Testis (tissue), 3 donors: Measurements from ENCODE around the gene SLC9A3. TPM values are rescaled to one million over a fixed set of nuclear protein-coding genes. Genes with fewer than 3 reads are reported as not detected.

Source experiments
- DNase-seq: peaks from one replicate; pipeline ENCODE4 v3.0.0-alpha.2; 2019
- H3K27ac ChIP-seq, 2 donors: fragments of 200-600 bp; sonication (generic); one replicate each; pipeline ENCODE4 v1.5.1; 2019
- H3K27me3 ChIP-seq: fragments of 200-600 bp; sonication (generic); one replicate; pipeline ENCODE4 v1.5.1; 2019
- H3K36me3 ChIP-seq: fragments of 200-600 bp; sonication (generic); one replicate; pipeline ENCODE4 v1.5.1; 2017; ENCODE audit warnings: low read depth; ENCODE audit errors: missing control alignments
- H3K4me1 ChIP-seq: fragments of 200-600 bp; sonication (generic); one replicate; pipeline ENCODE4 v1.5.1; 2019
- H3K4me3 ChIP-seq, 2 donors: fragments of 200-600 bp; sonication (generic); one replicate each; pipeline ENCODE4 v1.5.1; 2017 to 2019
- H3K9me3 ChIP-seq: fragments of 200-600 bp; sonication (generic); one replicate; pipeline ENCODE4 v1.5.1; 2017
- POLR2A ChIP-seq: fragments of 450-650 bp; IDR thresholded peaks from one replicate; pipeline ENCODE4 v1.6.1; 2017; ENCODE audit warnings: antibody characterized with exemption, mild to moderate bottlenecking, moderate library complexity
- WGBS, 2 donors: methylation state at CpG; one replicate each; pipeline ENCODE4 v1.1.5; 2018; 5-methylcytosine and 5-hydroxymethylcytosine counted together
- intact Hi-C: fragments of 100-400 bp; cut with DNase I; formaldehyde crosslinking; loops from one replicate; pipeline ENCODE4 v1.15.1; 2023; ENCODE audit warnings: low total_unique reads
- polyA plus RNA-seq: library from polyadenylated mRNA; stranded (reverse); fragments of 350-450 nt; fragmentation: Illumina TruSeq; extraction: RNeasy Lipid Tissue Mini Kit (QIAGEN cat#74804); gene quantifications from one replicate; pipeline ENCODE4 v1.2.3, GENCODE V29; 2014; ENCODE audit warnings: low read depth, low replicate concordance; ENCODE audit not compliant: insufficient read depth
- total RNA-seq, 2 donors: library from RNA; depleted of rRNA; stranded (reverse); fragments of >200 nt; gene quantifications; one replicate each; pipeline ENCODE4 v1.2.3, GENCODE V29; 2016
- TF ChIP-seq, protein P1 (sequence below), 3 experiments: fragments of 450-650 bp in 2 of 3; fragments of 200-600 bp in 1 of 3; sonication (generic) in 1 of 3; IDR thresholded peaks; one replicate each; pipeline ENCODE4 v1.5.1; 2016 to 2019; ENCODE audit warnings: antibody characterized with exemption in 3 of 3, mild to moderate bottlenecking in 2 of 3, moderate library complexity in 1 of 3

SLC9A3 gene
- total and polyA plus RNA-seq, 3 donors from 2014 or later, result 2.3 to 3.8 (median 2.6) TPM

DNA sequence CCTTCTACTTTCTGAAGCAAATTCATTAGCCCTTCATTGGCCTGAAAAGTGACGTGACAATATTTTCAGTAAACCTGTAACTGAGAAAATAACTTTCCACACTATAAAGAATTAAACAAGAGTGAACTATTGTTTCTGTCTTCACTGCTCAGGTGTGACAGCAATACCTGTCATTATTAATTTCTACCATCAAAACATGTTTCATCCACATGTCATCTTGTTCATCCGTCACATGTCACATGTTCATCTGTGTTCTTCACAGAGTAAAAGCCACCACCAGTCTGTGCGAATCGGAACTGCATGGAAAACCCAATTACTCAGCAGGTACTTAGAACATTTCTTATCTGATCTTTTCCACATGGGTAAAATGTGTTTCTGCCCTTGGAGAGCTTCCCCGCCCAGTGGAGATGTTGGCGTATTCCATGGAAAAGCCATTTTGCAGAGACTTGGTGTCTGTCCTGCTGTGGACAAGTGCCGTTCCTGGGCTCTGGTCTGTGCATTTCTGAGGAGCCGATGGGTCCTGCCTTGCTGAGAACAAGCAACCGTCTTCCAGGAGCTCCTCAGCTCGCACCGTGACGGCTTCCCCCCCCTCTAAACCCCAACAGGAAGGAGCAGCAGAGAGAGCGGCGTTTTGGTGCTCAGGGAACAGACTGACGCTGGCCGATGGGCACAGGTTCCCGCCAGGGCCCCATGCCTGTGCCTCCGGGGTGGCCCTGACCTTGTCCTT lies 91.9 kb downstream of the SLC9A3 start:
- no peak overlapping the region for H3K4me3 ChIP-seq
- TF ChIP-seq, protein P1, sequence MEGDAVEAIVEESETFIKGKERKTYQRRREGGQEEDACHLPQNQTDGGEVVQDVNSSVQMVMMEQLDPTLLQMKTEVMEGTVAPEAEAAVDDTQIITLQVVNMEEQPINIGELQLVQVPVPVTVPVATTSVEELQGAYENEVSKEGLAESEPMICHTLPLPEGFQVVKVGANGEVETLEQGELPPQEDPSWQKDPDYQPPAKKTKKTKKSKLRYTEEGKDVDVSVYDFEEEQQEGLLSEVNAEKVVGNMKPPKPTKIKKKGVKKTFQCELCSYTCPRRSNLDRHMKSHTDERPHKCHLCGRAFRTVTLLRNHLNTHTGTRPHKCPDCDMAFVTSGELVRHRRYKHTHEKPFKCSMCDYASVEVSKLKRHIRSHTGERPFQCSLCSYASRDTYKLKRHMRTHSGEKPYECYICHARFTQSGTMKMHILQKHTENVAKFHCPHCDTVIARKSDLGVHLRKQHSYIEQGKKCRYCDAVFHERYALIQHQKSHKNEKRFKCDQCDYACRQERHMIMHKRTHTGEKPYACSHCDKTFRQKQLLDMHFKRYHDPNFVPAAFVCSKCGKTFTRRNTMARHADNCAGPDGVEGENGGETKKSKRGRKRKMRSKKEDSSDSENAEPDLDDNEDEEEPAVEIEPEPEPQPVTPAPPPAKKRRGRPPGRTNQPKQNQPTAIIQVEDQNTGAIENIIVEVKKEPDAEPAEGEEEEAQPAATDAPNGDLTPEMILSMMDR (IDR thresholded peaks at IDR 0.05), result no peak
- no peak for TF ChIP-seq POLR2A
- no peaks in the 10 kb centered on the region for H3K9me3 ChIP-seq
- DNase-seq, result no peak
- no peaks in the 10 kb centered on the region for H3K27me3 ChIP-seq
- H3K4me1 ChIP-seq, result no peaks in the 10 kb centered on the region
- 67 to 88% methylated on average over 17 to 18 of the region's 18 CpGs for WGBS, 2 donors
- intact Hi-C loops, result no loop called here
- H3K27ac ChIP-seq, result no peak overlapping the region
- no peaks in the 10 kb centered on the region for H3K36me3 ChIP-seq

DNA sequence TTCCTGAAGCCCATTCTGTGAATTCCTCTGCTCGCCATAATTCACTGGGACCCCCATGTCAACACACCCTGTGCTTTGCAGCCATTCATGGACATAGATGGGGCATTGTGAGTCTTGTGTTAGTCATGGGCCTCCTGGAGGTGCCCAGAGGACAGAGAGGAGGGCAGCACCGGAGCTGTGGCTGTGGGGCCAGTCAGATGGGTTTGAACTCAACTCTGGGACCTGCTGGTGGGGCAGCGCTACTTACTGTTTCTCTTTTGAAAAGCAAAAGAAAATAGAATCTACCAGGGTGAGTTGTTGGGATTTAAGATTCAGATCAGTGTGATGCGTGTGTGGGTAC lies 92.6 kb downstream of the SLC9A3 start:
- no peaks in the 10 kb centered on the region for H3K36me3 ChIP-seq
- 72 to 97% methylated on average over 4 of the region's 4 CpGs for WGBS, 2 donors
- H3K4me3 ChIP-seq, result no peak overlapping the region
- DNase-seq, result no peak
- no peak overlapping the region for H3K27ac ChIP-seq
- H3K27me3 ChIP-seq, result no peaks in the 10 kb centered on the region
- intact Hi-C loops, result no loop called here
- H3K4me1 ChIP-seq, result no peaks in the 10 kb centered on the region
- no peak for TF ChIP-seq POLR2A
- TF ChIP-seq, protein P1 (IDR thresholded peaks at IDR 0.05), result no peak
- H3K9me3 ChIP-seq, result no peaks in the 10 kb centered on the region

DNA sequence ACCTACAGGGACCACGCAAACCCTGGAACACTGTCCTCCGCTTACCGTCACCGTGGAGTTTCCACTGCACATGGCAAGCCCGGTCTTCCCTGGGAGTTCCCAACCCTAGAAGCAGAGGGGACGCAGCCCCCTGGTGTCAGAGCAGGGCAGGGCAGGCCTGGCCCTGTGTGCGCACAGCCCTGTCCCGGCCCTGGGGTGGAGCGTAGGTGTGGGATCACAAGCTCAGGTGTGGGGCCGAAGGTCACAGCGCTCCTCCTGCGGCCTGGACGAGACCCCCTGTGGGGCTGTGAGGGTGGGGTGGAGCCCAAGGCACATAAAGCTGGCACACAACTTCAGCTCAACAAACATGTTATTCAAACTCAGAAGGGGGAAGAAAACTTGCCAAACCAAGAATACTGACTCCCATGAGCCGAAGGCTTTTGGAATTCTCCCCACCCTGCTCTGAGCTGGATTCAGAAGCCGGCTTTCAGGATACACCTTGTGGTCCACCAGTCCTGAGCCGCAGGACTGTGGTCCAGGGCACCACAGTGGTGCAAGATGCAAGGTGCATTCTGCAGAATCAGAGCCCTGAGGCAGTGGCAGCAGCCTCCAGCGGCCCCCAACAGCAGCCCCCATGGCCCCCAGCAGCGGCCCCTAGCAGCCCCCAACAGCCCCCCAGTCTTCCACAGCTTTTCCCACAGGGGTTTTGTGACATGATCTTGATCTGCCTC lies 93.1 kb downstream of the SLC9A3 start:
- Histone ChIP-seq H3K36me3 (no peaks in the 10 kb centered on the region), H3K27me3 (no peaks in the 10 kb centered on the region), H3K27ac (no peak overlapping the region), H3K4me1 (no peaks in the 10 kb centered on the region), H3K9me3 (no peaks in the 10 kb centered on the region), H3K4me3 (no peak overlapping the region)
- DNase-seq, result peak; percentile 44
- 64 to 70% methylated on average over 13 to 17 of the region's 18 CpGs for WGBS, 2 donors
- TF ChIP-seq, protein P1 (IDR thresholded peaks at IDR 0.05), result peak; percentile 25 to 45 (median 33)
- no peak for TF ChIP-seq POLR2A
- intact Hi-C loops, result no loop called here

DNA sequence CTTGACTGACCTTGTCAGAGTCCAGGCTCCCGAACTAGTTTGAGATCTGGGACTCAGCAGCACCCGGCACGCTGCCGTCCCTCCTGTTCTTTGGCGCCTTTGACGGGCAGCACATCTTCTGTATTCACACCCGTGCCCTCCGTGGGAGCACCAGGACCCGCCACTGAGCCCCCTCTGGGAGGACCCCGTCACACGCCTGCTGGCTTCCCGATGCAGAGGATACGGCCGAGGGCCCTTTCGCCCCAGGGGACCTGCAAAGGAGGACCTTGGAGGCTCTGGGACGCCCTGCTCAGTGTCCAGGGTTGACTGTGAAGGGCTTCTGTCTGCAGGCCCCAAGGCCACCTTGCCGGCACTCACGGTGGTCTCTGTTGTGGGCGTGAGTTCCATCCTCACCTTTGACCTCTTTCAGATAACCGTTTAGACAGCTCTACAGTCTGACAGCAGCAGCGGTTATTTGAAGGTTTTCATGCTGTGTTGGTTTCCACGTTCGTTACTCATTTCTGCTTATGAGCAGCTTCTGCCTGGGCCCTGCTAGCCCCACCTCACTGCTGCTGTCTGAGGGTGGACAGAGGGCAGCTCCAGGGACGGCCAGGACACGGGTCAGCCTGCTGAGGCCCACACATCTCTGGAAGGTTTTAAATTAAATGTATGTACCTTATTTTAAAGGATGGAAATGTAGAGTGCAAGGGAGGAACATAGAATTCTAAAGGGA lies 93.9 kb downstream of the SLC9A3 start:
- Histone ChIP-seq H3K36me3 (no peaks in the 10 kb centered on the region), H3K27ac (no peak overlapping the region), H3K4me3 (no peak overlapping the region), H3K27me3 (no peaks in the 10 kb centered on the region), H3K9me3 (no peaks in the 10 kb centered on the region), H3K4me1 (no peaks in the 10 kb centered on the region)
- DNase-seq, result no peak
- intact Hi-C loops, result no loop called here
- no peak for TF ChIP-seq POLR2A
- TF ChIP-seq, protein P1 (IDR thresholded peaks at IDR 0.05), result no peak
- WGBS, 2 donors, result 78 to 80% methylated on average over 21 to 25 of the region's 25 CpGs
